ENCODE results near the gene FBXL20.
"Not testable (repeated sequence)": the region's sequence is repeated elsewhere in the genome, so short reads cannot be mapped to it uniquely, and the experiment has no call there.

Gene FBXL20

GRCh38 chr17:39376434-39376833 is 25.0 kb downstream of the FBXL20 start:
- no peak for DNase-seq

- not testable (repeated sequence) for DNase-seq
These were observed 33.6 kb downstream of the FBXL20 start for GRCh38 chr17:39367805-39368204.

GRCh38 chr17:39365872-39366271 is 35.6 kb downstream of the FBXL20 start:
- no peak for DNase-seq

GRCh38 chr17:39365242-39365641 is 36.2 kb downstream of the FBXL20 start:
- no peak for DNase-seq

GRCh38 chr17:39364236-39365025 is 37.0 kb downstream of the FBXL20 start:
- no peak for DNase-seq

GRCh38 chr17:39361064-39361463 is 40.4 kb downstream of the FBXL20 start:
- no peak for DNase-seq

GRCh38 chr17:39360537-39360936 is 40.9 kb downstream of the FBXL20 start:
- DNase-seq: no peak

GRCh38 chr17:39359994-39360393 is 41.4 kb downstream of the FBXL20 start:
- DNase-seq: no peak

GRCh38 chr17:39357986-39358385 is 43.4 kb downstream of the FBXL20 start:
- DNase-seq: no peak

GRCh38 chr17:39357488-39357887 is 43.9 kb downstream of the FBXL20 start:
- no peak for DNase-seq

- DNase-seq: no peak
These were observed 48.4 kb downstream of the FBXL20 start for GRCh38 chr17:39352986-39353385.

GRCh38 chr17:39352511-39352910 is 48.9 kb downstream of the FBXL20 start:
- no peak for DNase-seq

- no peak for DNase-seq
These were observed 49.9 kb downstream of the FBXL20 start for GRCh38 chr17:39351508-39351907.

- no peak for DNase-seq
These were observed 52.2 kb downstream of the FBXL20 start for GRCh38 chr17:39349246-39349645.

- DNase-seq: not testable (repeated sequence)
These were observed 54.6 kb downstream of the FBXL20 start for GRCh38 chr17:39346863-39347262.

GRCh38 chr17:39341541-39341940 is 59.9 kb downstream of the FBXL20 start:
- no peak for DNase-seq

GRCh38 chr17:39340731-39341130 is 60.7 kb downstream of the FBXL20 start:
- no peak for DNase-seq

- no peak for DNase-seq
These were observed 62.2 kb downstream of the FBXL20 start for GRCh38 chr17:39339272-39339671.

GRCh38 chr17:39337649-39338048 is 63.8 kb downstream of the FBXL20 start:
- not testable (repeated sequence) for DNase-seq

- no peak for DNase-seq
These were observed 65.7 kb downstream of the FBXL20 start for GRCh38 chr17:39335704-39336223.

- DNase-seq: not testable (repeated sequence)
These were observed 67.2 kb downstream of the FBXL20 start for GRCh38 chr17:39334008-39334744.

GRCh38 chr17:39332092-39332491 is 69.3 kb downstream of the FBXL20 start:
- DNase-seq: no peak

GRCh38 chr17:39328815-39329214 is 72.6 kb downstream of the FBXL20 start:
- DNase-seq: no peak

- no peak for DNase-seq
These were observed 74.3 kb downstream of the FBXL20 start for GRCh38 chr17:39327109-39327508.
